ENCODE data around the gene CADM4. TPM values are rescaled to one million over a fixed set of nuclear protein-coding genes. Genes with fewer than 3 reads are reported as not detected.

The CADM4 gene
- total and polyA plus RNA-seq, 2 donors, result 1.5 to 6.5 TPM

GRCh38 chr19:43575156-43575950 lies 64.3 kb downstream of the CADM4 start, which contains the start of the genes PINLYP and XRCC1:
Gene PINLYP (plus strand): TSS chr19:43575801. CDS start chr19:43577192, 1,391 bp downstream.
Gene XRCC1 (minus strand): TSS chr19:43575527. CDS start chr19:43575458, 69 bp downstream.
- peaks cover 15 to 34% of the 10 kb centered on the region in 2 donors for H3K4me1 ChIP-seq (ENCODE audit: control insufficient read depth in 2 of 2, insufficient read depth in 2 of 2, low read length in 2 of 2)
- H3K9me3 ChIP-seq (ENCODE audit: control insufficient read depth in 2 of 2, insufficient read depth in 1 of 2, low read length in 1 of 2), result no peaks in the 10 kb centered on the region
- peak within 1 kb of the TSS; percentile 65 to 85 for H3K4me3 ChIP-seq (ENCODE audit: low read length in 2 of 2)
- peak within 1 kb of the TSS; percentile 80 to 83 for H3K27ac ChIP-seq (ENCODE audit: low read depth in 1 of 2, low read length in 1 of 2)
- no peaks in the 10 kb centered on the region for H3K27me3 ChIP-seq (ENCODE audit: control insufficient read depth in 2 of 2, insufficient read depth in 1 of 2, low read length in 1 of 2)
- peak; percentile 94 to 99 (median 97) for DNase-seq (ENCODE audit: low read depth in 6 of 9, low spot score in 9 of 9)
- WGBS, result under 1% methylated on average over 51 of the region's 51 CpGs
- H3K36me3 ChIP-seq (ENCODE audit: control insufficient read depth in 2 of 2, insufficient read depth in 2 of 2, low read length in 1 of 2), result peaks cover 4 to 12% of the 10 kb centered on the region in 2 donors

GRCh38 chr19:43574424-43575155 lies 65.1 kb downstream of the CADM4 start:
- H3K4me1 ChIP-seq (ENCODE audit: control insufficient read depth in 2 of 2, insufficient read depth in 2 of 2, low read length in 2 of 2), result peaks cover 12 to 35% of the 10 kb centered on the region in 2 donors
- H3K9me3 ChIP-seq (ENCODE audit: control insufficient read depth in 2 of 2, insufficient read depth in 1 of 2, low read length in 1 of 2), result no peaks in the 10 kb centered on the region
- 55% methylated on average over 12 of the region's 12 CpGs for WGBS
- peak overlapping the region; percentile 65 to 85 for H3K4me3 ChIP-seq (ENCODE audit: low read length in 2 of 2)
- H3K27me3 ChIP-seq (ENCODE audit: control insufficient read depth in 2 of 2, insufficient read depth in 1 of 2, low read length in 1 of 2), result no peaks in the 10 kb centered on the region
- DNase-seq (ENCODE audit: low read depth in 6 of 9, low spot score in 9 of 9), result peak in 1 of 9 donors; percentile 28
- H3K27ac ChIP-seq (ENCODE audit: low read depth in 1 of 2, low read length in 1 of 2), result peak overlapping the region in 1 of 2 donors; percentile 75
- peaks cover 4 to 12% of the 10 kb centered on the region in 2 donors for H3K36me3 ChIP-seq (ENCODE audit: control insufficient read depth in 2 of 2, insufficient read depth in 2 of 2, low read length in 1 of 2)

Other genes starting within 250 kb of the CADM4 start
- gene TEX101, start 225.0 kb downstream of the CADM4 start, total RNA-seq, result 0.99 TPM
- 0.18 TPM for gene TEX101, start 225.0 kb downstream of the CADM4 start, polyA plus RNA-seq
- 3.0 TPM for gene LYPD3, start 174.2 kb downstream of the CADM4 start, total RNA-seq
- 34.2 TPM for gene LYPD3, start 174.2 kb downstream of the CADM4 start, polyA plus RNA-seq
- 12.0 TPM for gene PHLDB3, start 135.1 kb downstream of the CADM4 start, total RNA-seq
- 37.9 TPM for gene PHLDB3, start 135.1 kb downstream of the CADM4 start, polyA plus RNA-seq
- gene ETHE1, start 112.6 kb downstream of the CADM4 start, total RNA-seq, result 32.3 TPM
- gene ETHE1, start 112.6 kb downstream of the CADM4 start, polyA plus RNA-seq, result 44.8 TPM
- gene ZNF575, start 106.7 kb downstream of the CADM4 start, total RNA-seq, result 0.38 TPM
- 2.5 TPM for gene ZNF575, start 106.7 kb downstream of the CADM4 start, polyA plus RNA-seq
- gene XRCC1, start 64.3 kb downstream of the CADM4 start, total RNA-seq, result 28.2 TPM
- gene XRCC1, start 64.3 kb downstream of the CADM4 start, polyA plus RNA-seq, result 23.2 TPM
- 16.0 TPM for gene PINLYP, start 64.0 kb downstream of the CADM4 start, total RNA-seq
- gene PINLYP, start 64.0 kb downstream of the CADM4 start, polyA plus RNA-seq, result 12.3 TPM
- gene IRGQ, start 43.7 kb downstream of the CADM4 start, total RNA-seq, result 4.4 TPM
- gene IRGQ, start 43.7 kb downstream of the CADM4 start, polyA plus RNA-seq, result 7.5 TPM
- 9.7 TPM for gene ZNF576, start 43.3 kb downstream of the CADM4 start, total RNA-seq
- gene ZNF576, start 43.3 kb downstream of the CADM4 start, polyA plus RNA-seq, result 10.3 TPM
- gene SRRM5, start 27.8 kb downstream of the CADM4 start, total RNA-seq, result 0.05 TPM
- gene SRRM5, start 27.8 kb downstream of the CADM4 start, polyA plus RNA-seq, result 0.39 TPM
- gene ZNF428, start 20.2 kb downstream of the CADM4 start, total RNA-seq, result 74.3 TPM
- gene ZNF428, start 20.2 kb downstream of the CADM4 start, polyA plus RNA-seq, result 54.8 TPM
- 5.3 TPM for gene PLAUR, start 30.3 kb upstream of the CADM4 start, total RNA-seq
- gene PLAUR, start 30.3 kb upstream of the CADM4 start, polyA plus RNA-seq, result 15.3 TPM
- gene IRGC, start 76.2 kb upstream of the CADM4 start, total RNA-seq, result not detected
- gene IRGC, start 76.2 kb upstream of the CADM4 start, polyA plus RNA-seq, result 0.02 TPM
- gene SMG9, start 115.1 kb upstream of the CADM4 start, total RNA-seq, result 16.0 TPM
- 36.9 TPM for gene SMG9, start 115.1 kb upstream of the CADM4 start, polyA plus RNA-seq
- gene KCNN4, start 141.1 kb upstream of the CADM4 start, total RNA-seq, result 8.7 TPM
- 22.9 TPM for gene KCNN4, start 141.1 kb upstream of the CADM4 start, polyA plus RNA-seq
- gene LYPD5, start 162.6 kb upstream of the CADM4 start, total RNA-seq, result 1.7 TPM
- 3.2 TPM for gene LYPD5, start 162.6 kb upstream of the CADM4 start, polyA plus RNA-seq
- gene ZNF283, start 187.5 kb upstream of the CADM4 start, total RNA-seq, result 5.9 TPM
- gene ZNF283, start 187.5 kb upstream of the CADM4 start, polyA plus RNA-seq, result 4.6 TPM
- gene ZNF404, start 244.1 kb upstream of the CADM4 start, total RNA-seq, result 2.1 TPM
- 26.6 TPM for gene ZNF404, start 244.1 kb upstream of the CADM4 start, polyA plus RNA-seq

All from thymus (tissue), 11 donors.